Spleen (tissue), 7 donors: Measurements from ENCODE around the gene SERPINA12.

Experiments used
- POLR2A ChIP-seq, 3 donors: fragments of 450-650 bp; IDR thresholded peaks; one replicate each; pipeline ENCODE4 v1.5.1; 2017; ENCODE audit warnings: antibody characterized with exemption in 3 of 3, mild to moderate bottlenecking in 1 of 3
- POLR2AphosphoS5 ChIP-seq, 3 donors: sonication (generic); formaldehyde crosslinking; IDR thresholded peaks; one replicate each; pipeline ENCODE4 v1.5.1; 2017; ENCODE audit warnings: antibody characterized with exemption in 3 of 3
- TF ChIP-seq, protein P1 (sequence below), 11 experiments: fragments of 200-600 bp in 7 of 11; fragments of 450-650 bp in 4 of 11; sonication (generic) in 4 of 11; IDR thresholded peaks in 8 of 11; conservative IDR thresholded peaks in 3 of 11; 1 replicate in 7 of 11; 2 replicates in 4 of 11; pipeline versions ENCODE4 v1.4.0 to v1.8.0; 2016 to 2021; ENCODE audit warnings: antibody characterized with exemption in 11 of 11, inconsistent platforms in 4 of 11, mild to moderate bottlenecking in 1 of 11
- donor health status: DM: no; HTN: no; CAD: no; lungs with moderate emphysema.
- donor health status: DM: no; HTN: no; CAD: no.
- donor health status: DM: no; HTN: no; CAD: no.

DNA sequence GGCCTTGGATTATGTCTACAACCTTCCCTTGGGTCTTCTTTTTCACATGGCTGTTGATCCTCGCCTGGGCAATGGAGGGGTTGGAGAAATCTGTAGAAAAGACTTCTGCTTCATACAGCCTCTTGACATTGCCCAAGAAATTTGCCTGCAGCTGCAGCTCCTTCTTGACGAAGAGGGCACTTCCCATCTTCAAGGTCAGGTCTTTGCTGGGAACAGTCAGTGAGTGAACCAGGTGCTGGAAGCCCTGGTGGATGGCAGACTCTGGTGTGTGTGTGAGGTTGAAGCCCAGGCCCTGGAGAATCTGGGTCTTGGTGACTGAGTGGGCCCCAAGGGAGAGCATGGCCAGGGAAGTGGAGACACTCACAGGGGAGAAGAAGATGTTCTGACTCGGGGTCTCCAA lies 40.0 kb downstream of the SERPINA12 start:
- TF ChIP-seq, protein P1, sequence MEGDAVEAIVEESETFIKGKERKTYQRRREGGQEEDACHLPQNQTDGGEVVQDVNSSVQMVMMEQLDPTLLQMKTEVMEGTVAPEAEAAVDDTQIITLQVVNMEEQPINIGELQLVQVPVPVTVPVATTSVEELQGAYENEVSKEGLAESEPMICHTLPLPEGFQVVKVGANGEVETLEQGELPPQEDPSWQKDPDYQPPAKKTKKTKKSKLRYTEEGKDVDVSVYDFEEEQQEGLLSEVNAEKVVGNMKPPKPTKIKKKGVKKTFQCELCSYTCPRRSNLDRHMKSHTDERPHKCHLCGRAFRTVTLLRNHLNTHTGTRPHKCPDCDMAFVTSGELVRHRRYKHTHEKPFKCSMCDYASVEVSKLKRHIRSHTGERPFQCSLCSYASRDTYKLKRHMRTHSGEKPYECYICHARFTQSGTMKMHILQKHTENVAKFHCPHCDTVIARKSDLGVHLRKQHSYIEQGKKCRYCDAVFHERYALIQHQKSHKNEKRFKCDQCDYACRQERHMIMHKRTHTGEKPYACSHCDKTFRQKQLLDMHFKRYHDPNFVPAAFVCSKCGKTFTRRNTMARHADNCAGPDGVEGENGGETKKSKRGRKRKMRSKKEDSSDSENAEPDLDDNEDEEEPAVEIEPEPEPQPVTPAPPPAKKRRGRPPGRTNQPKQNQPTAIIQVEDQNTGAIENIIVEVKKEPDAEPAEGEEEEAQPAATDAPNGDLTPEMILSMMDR (IDR thresholded peaks at IDR 0.05 in 8 of 11, conservative IDR thresholded peaks at IDR 0.05 in 3 of 11) = no peak
- no peak for TF ChIP-seq POLR2A (IDR thresholded peaks at IDR 0.05)
- no peak for TF ChIP-seq POLR2AphosphoS5 (IDR thresholded peaks at IDR 0.05)
